ENCODE measurements around the gene VARS2.
A peak's percentile ranks its signal among the peaks of the same experiment; 100 is the strongest.
"Not testable (repeated sequence)": the region's sequence is repeated elsewhere in the genome, so short reads cannot be mapped to it uniquely, and the experiment has no call there.

The VARS2 gene

DNA sequence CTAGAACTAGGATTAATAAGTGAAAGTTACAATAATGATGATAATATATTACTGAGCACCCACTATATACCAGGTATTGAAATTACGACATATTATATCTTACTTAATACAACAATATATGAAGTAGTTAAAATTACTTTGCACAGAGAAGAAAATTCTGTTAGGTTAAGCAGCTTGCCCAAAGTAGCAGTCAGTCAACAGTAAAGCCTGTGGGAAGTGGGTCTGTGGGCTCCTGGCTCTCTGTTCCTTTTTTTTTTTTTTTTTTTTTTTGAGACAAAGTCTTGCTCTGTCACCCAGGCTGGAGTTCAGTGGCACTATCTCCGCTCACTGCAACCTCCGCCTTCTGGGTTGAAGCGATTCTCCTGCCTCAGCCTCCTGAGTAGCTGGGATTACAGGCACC is 10.8 kb upstream of the VARS2 start:
- H3K9me2 ChIP-seq (replicated peaks; ENCODE audit: insufficient read depth, low read length) = no peaks in the 10 kb centered on the region
- peaks cover 24% of the 10 kb centered on the region; the same call in 1 of the 2 replicates for H3K27me3 ChIP-seq (replicated peaks; ENCODE audit: insufficient read depth, low read length)
- no peak overlapping the region for H3K4me3 ChIP-seq (ENCODE audit: low read length)
- no peak overlapping the region for H3K27ac ChIP-seq (ENCODE audit: low read length)
- no peaks in the 10 kb centered on the region for H3K9me3 ChIP-seq (replicated peaks; ENCODE audit: insufficient read depth, low read length)
- no peak overlapping the region for H2AFZ ChIP-seq (ENCODE audit: low read length)
- no peak for DNase-seq
- H3K4me2 ChIP-seq (ENCODE audit: low read depth, low read length) = no peak overlapping the region
- no peaks in the 10 kb centered on the region for H3K36me3 ChIP-seq (replicated peaks; ENCODE audit: insufficient read depth, low read length)
- no peaks in the 10 kb centered on the region for H3F3A ChIP-seq (ENCODE audit: insufficient read depth, low read length)
- H4K20me1 ChIP-seq (ENCODE audit: insufficient read depth, low read length) = no peaks in the 10 kb centered on the region
- no peaks in the 10 kb centered on the region for H3K4me1 ChIP-seq (ENCODE audit: low read length)
- H3K9ac ChIP-seq (ENCODE audit: low read length) = no peak overlapping the region
- peaks cover 2% of the 10 kb centered on the region; the same call in 1 of the 2 replicates for H3K79me2 ChIP-seq (ENCODE audit: low read length)
- TF ChIP-seq, protein P1, sequence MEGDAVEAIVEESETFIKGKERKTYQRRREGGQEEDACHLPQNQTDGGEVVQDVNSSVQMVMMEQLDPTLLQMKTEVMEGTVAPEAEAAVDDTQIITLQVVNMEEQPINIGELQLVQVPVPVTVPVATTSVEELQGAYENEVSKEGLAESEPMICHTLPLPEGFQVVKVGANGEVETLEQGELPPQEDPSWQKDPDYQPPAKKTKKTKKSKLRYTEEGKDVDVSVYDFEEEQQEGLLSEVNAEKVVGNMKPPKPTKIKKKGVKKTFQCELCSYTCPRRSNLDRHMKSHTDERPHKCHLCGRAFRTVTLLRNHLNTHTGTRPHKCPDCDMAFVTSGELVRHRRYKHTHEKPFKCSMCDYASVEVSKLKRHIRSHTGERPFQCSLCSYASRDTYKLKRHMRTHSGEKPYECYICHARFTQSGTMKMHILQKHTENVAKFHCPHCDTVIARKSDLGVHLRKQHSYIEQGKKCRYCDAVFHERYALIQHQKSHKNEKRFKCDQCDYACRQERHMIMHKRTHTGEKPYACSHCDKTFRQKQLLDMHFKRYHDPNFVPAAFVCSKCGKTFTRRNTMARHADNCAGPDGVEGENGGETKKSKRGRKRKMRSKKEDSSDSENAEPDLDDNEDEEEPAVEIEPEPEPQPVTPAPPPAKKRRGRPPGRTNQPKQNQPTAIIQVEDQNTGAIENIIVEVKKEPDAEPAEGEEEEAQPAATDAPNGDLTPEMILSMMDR (IDR thresholded peaks at IDR 0.05; ENCODE audit: low read length) = no peak
- TF ChIP-seq EZH2 (optimal IDR thresholded peaks at IDR 0.05; ENCODE audit: low read depth, low read length) = no peak
- no peak for TF ChIP-seq EZH2phosphoT487 (IDR thresholded peaks at IDR 0.05; ENCODE audit: low read length)

DNA sequence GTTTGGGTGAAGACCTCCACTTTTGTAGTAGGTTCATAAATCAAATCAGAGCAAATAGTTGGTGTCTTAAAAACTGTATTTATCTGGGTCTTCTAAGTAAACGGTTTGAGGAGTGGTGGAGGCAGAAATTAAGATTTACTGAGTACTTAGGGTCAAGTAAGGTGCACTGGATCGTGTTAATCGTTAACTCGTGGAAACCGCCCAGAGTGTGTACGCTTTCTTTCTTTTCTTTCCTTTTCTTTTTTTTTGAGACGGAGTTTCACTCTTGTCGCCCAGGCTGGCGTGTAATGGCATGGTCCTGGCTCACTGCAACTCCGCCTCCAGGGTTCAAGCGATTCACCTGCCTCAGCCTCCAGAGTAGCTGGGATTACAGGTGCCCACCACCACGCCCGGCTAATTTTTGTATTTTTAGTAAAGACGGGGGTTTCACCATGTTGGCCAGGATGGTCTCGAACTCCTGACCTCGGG is 6.7 kb upstream of the VARS2 start:
- not testable (repeated sequence) for H3K27me3 ChIP-seq (replicated peaks; ENCODE audit: insufficient read depth, low read length); H3K36me3 ChIP-seq (replicated peaks; ENCODE audit: insufficient read depth, low read length); DNase-seq; H4K20me1 ChIP-seq (ENCODE audit: insufficient read depth, low read length); H3K9me2 ChIP-seq (replicated peaks; ENCODE audit: insufficient read depth, low read length); H3K9ac ChIP-seq (ENCODE audit: low read length); H3K9me3 ChIP-seq (replicated peaks; ENCODE audit: insufficient read depth, low read length); H3K4me1 ChIP-seq (ENCODE audit: low read length); H3F3A ChIP-seq (ENCODE audit: insufficient read depth, low read length); H3K27ac ChIP-seq (ENCODE audit: low read length)
- H2AFZ ChIP-seq (ENCODE audit: low read length) = peak overlapping the region; percentile 69
- peak overlapping the region; percentile 45; the same call in 1 of the 2 replicates for H3K4me2 ChIP-seq (ENCODE audit: low read depth, low read length)
- peaks cover 10% of the 10 kb centered on the region for H3K79me2 ChIP-seq (ENCODE audit: low read length)
- peak overlapping the region; percentile 100 for H3K4me3 ChIP-seq (ENCODE audit: low read length)

DNA sequence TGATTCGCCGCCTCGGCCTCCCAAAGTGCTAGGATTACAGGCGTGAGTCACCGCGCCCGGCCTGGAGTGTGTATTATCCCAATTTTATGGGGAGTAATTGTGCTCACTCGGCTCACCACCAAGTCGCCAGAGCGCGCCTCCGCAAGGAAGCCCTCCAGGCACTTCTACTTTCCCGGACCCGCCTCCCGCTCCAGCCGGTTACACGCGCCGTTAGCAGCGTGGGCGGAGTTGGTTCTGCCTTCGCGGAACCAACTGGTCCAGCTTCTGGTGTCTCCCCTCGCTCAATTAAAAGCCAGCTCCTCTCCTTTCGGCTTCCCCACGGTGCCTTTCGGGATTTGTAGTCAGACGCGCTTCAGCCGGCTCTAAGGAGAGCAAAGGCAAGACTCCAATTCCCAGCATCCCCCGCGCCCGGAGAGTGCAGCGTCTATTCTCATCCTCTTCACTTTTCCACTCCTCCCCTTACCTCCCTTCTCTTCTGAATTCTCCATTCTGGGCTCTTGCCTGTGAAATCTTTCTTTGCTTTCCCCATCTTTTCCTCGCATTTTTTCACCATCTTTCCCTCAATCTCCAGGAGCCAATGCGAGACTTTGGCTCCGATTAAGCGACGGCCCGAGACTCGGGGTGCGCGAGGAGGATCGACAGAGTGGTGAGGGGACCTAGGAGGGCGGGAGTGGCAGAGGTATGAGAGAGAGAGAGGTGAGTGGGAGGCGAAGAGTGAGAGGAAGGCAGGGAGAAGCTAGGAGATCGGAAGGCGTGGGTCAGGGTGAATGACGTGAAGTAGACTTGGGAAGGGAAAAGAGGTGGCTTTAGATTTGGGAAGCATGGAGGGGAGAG is 6.1 kb upstream of the VARS2 start, which contains the start of gene GTF2H4:
Gene GTF2H4, plus strand, starts transcription at position 450 of the 834 bp plus-strand sequence.
- no peak within 1 kb of the TSS for H3K27ac ChIP-seq (ENCODE audit: low read length)
- peaks cover 6% of the 10 kb centered on the region for H3K4me1 ChIP-seq (ENCODE audit: low read length)
- H3K4me2 ChIP-seq (ENCODE audit: low read depth, low read length) = peak within 1 kb of the TSS; percentile 100
- no peaks in the 10 kb centered on the region for H3K36me3 ChIP-seq (replicated peaks; ENCODE audit: insufficient read depth, low read length)
- DNase-seq = peak; percentile 98
- peak within 1 kb of the TSS; percentile 100 for H3K4me3 ChIP-seq (ENCODE audit: low read length)
- H3K79me2 ChIP-seq (ENCODE audit: low read length) = peaks cover 10% of the 10 kb centered on the region
- TF ChIP-seq EZH2phosphoT487 (IDR thresholded peaks at IDR 0.05; ENCODE audit: low read length) = no peak
- TF ChIP-seq EZH2 (optimal IDR thresholded peaks at IDR 0.05; ENCODE audit: low read depth, low read length) = no peak
- TF ChIP-seq, protein P1 (IDR thresholded peaks at IDR 0.05; ENCODE audit: low read length) = no peak
- peak within 1 kb of the TSS; percentile 80 for H3K9ac ChIP-seq (ENCODE audit: low read length)
- H3F3A ChIP-seq (ENCODE audit: insufficient read depth, low read length) = no peaks in the 10 kb centered on the region
- no peaks in the 10 kb centered on the region for H4K20me1 ChIP-seq (ENCODE audit: insufficient read depth, low read length)
- H3K9me2 ChIP-seq (replicated peaks; ENCODE audit: insufficient read depth, low read length) = no peaks in the 10 kb centered on the region
- 0 out of 2 replicates have a peak, but pooled peaks cover 1% of the 10 kb centered on the region for H3K27me3 ChIP-seq (replicated peaks; ENCODE audit: insufficient read depth, low read length)
- peak within 1 kb of the TSS; percentile 99 for H2AFZ ChIP-seq (ENCODE audit: low read length)
- H3K9me3 ChIP-seq (replicated peaks; ENCODE audit: insufficient read depth, low read length) = no peaks in the 10 kb centered on the region

DNA sequence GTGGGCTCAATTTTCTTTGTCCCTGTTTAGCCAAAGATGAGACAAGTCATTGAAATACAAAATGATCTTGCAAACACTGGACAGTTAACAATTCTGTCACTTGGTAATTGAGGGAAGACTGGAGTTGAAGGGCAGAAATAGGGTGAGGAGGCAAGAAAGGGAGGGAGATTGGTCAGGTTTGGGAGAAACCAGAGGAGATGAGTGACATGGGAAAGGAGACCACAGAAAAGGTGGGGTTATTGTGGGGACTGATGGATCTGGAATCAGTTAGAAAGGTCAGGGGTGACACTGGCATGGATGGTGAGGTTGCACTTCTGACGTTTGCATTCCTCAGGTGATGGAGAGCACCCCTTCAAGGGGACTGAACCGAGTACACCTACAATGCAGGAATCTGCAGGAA is 5.3 kb upstream of the VARS2 start:
- Histone ChIP-seq H3K27me3 (replicated peaks; ENCODE audit: insufficient read depth, low read length) (no peaks in the 10 kb centered on the region), H3K4me2 (ENCODE audit: low read depth, low read length) (peak overlapping the region; percentile 100), H3K36me3 (replicated peaks; ENCODE audit: insufficient read depth, low read length) (no peaks in the 10 kb centered on the region), H2AFZ (ENCODE audit: low read length) (peak overlapping the region; percentile 99), H3K27ac (ENCODE audit: low read length) (no peak overlapping the region), H3K9me3 (replicated peaks; ENCODE audit: insufficient read depth, low read length) (no peaks in the 10 kb centered on the region), H3K4me3 (ENCODE audit: low read length) (peak overlapping the region; percentile 100), H3K9me2 (replicated peaks; ENCODE audit: insufficient read depth, low read length) (no peaks in the 10 kb centered on the region), H3F3A (ENCODE audit: insufficient read depth, low read length) (no peaks in the 10 kb centered on the region), H3K4me1 (ENCODE audit: low read length) (peaks cover 6% of the 10 kb centered on the region), H3K79me2 (ENCODE audit: low read length) (peaks cover 10% of the 10 kb centered on the region), H3K9ac (ENCODE audit: low read length) (peak overlapping the region; percentile 80), H4K20me1 (ENCODE audit: insufficient read depth, low read length) (no peaks in the 10 kb centered on the region)
- TF ChIP-seq EZH2phosphoT487 (IDR thresholded peaks at IDR 0.05; ENCODE audit: low read length) = no peak
- TF ChIP-seq, protein P1 (IDR thresholded peaks at IDR 0.05; ENCODE audit: low read length) = no peak
- no peak for TF ChIP-seq EZH2 (optimal IDR thresholded peaks at IDR 0.05; ENCODE audit: low read depth, low read length)
- no peak for DNase-seq

DNA sequence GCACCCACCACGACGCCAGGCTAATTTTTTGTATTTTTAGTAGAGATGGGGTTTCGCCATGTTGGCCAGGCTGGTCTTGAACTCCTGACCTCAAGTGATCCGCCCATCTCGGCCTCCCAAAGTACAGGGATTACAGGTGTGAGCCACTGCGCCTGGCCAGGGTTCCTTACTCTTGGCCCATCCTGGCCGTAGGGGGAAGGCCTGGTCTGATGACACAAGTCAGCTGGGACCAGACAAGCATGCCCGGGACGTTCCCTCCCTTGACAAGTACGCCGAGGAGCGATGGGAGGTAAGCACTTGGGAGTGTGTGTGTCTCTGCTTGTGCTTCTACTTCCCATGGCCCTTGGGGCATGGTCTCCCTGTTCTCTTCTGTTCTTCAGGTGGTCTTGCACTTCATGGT is 3.6 kb upstream of the VARS2 start:
- H3K9me3 ChIP-seq (replicated peaks; ENCODE audit: insufficient read depth, low read length); H3K27me3 ChIP-seq (replicated peaks; ENCODE audit: insufficient read depth, low read length); H3K4me3 ChIP-seq (ENCODE audit: low read length); H2AFZ ChIP-seq (ENCODE audit: low read length); H3K9me2 ChIP-seq (replicated peaks; ENCODE audit: insufficient read depth, low read length); H3K9ac ChIP-seq (ENCODE audit: low read length); H3K36me3 ChIP-seq (replicated peaks; ENCODE audit: insufficient read depth, low read length); H3F3A ChIP-seq (ENCODE audit: insufficient read depth, low read length); DNase-seq; H4K20me1 ChIP-seq (ENCODE audit: insufficient read depth, low read length); H3K27ac ChIP-seq (ENCODE audit: low read length); H3K4me2 ChIP-seq (ENCODE audit: low read depth, low read length): not testable (repeated sequence)
- peaks cover 10% of the 10 kb centered on the region for H3K79me2 ChIP-seq (ENCODE audit: low read length)
- peaks cover 14% of the 10 kb centered on the region for H3K4me1 ChIP-seq (ENCODE audit: low read length)

Measured in MM.1S (cell line).